Stimulated activated CD8-positive, alpha-beta memory T cell treated with anti-CD3 and anti-CD28 coated beads, Interleukin-4, amount 100 ng/mL, for 1 hour (primary cell): ENCODE measurements around the gene TMC7.

Source experiments
- DNase-seq, 2 donors: peaks; one replicate each; pipeline ENCODE4 v3.0.0-alpha.2; 2020; ENCODE audit warnings: low read depth in 2 of 2, low spot score in 1 of 2

The TMC7 gene

GRCh38 chr16:19088341-19088916 lies 104.7 kb downstream of the TMC7 start:
- DNase-seq = no peak

GRCh38 chr16:19089410-19089955 lies 105.7 kb downstream of the TMC7 start:
- DNase-seq = no peak

GRCh38 chr16:19090916-19091315 lies 107.2 kb downstream of the TMC7 start:
- no peak for DNase-seq

- DNase-seq = no peak
These were observed 109.1 kb downstream of the TMC7 start for GRCh38 chr16:19092653-19093410.

- no peak for DNase-seq
These were observed 110.2 kb downstream of the TMC7 start for GRCh38 chr16:19093631-19094541.

GRCh38 chr16:19094542-19095365 lies 111.0 kb downstream of the TMC7 start:
- DNase-seq = no peak

GRCh38 chr16:19095654-19096053 lies 111.9 kb downstream of the TMC7 start:
- DNase-seq = no peak

GRCh38 chr16:19098173-19098572 lies 114.4 kb downstream of the TMC7 start:
- DNase-seq = no peak

- no peak for DNase-seq
These were observed 118.6 kb downstream of the TMC7 start for GRCh38 chr16:19102187-19102872.

- no peak for DNase-seq
These were observed 120.9 kb downstream of the TMC7 start for GRCh38 chr16:19104607-19105006.

GRCh38 chr16:19105131-19105530 lies 121.4 kb downstream of the TMC7 start:
- DNase-seq = no peak

- no peak for DNase-seq
These were observed 122.3 kb downstream of the TMC7 start for GRCh38 chr16:19105891-19106624.

- DNase-seq = no peak
These were observed 122.9 kb downstream of the TMC7 start for GRCh38 chr16:19106625-19107020.

GRCh38 chr16:19108409-19109287 lies 124.9 kb downstream of the TMC7 start:
- no peak for DNase-seq

- DNase-seq = no peak
These were observed 125.5 kb downstream of the TMC7 start for GRCh38 chr16:19109288-19109664.

GRCh38 chr16:19110537-19111360 lies 127.0 kb downstream of the TMC7 start:
- DNase-seq = no peak

GRCh38 chr16:19112099-19112407 lies 128.3 kb downstream of the TMC7 start:
- DNase-seq = no peak
